ENCODE results near the gene CHCHD3.

DNA sequence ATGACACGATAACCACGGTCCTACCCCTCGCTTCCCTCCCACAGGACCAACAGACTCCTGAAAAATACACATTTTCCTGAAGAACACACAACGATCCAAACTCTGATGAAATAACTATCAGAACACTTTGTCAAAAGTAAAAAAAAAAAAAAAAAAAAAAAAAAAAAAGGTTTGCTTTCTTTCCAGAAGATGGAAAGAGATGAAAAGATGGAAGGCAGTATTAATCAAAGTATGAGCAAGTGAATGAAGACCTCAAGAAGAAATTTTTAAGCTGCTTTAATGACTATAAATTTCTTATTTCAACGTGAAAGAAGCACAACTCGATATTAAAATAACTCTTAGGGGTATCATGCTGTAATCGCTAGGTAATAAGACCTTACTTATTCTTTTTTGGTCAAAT, 202.3 kb downstream of the CHCHD3 start:
- TF ChIP-seq, protein P1, sequence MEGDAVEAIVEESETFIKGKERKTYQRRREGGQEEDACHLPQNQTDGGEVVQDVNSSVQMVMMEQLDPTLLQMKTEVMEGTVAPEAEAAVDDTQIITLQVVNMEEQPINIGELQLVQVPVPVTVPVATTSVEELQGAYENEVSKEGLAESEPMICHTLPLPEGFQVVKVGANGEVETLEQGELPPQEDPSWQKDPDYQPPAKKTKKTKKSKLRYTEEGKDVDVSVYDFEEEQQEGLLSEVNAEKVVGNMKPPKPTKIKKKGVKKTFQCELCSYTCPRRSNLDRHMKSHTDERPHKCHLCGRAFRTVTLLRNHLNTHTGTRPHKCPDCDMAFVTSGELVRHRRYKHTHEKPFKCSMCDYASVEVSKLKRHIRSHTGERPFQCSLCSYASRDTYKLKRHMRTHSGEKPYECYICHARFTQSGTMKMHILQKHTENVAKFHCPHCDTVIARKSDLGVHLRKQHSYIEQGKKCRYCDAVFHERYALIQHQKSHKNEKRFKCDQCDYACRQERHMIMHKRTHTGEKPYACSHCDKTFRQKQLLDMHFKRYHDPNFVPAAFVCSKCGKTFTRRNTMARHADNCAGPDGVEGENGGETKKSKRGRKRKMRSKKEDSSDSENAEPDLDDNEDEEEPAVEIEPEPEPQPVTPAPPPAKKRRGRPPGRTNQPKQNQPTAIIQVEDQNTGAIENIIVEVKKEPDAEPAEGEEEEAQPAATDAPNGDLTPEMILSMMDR (IDR thresholded peaks at IDR 0.05): no peak
- TF ChIP-seq POLR2A (IDR thresholded peaks at IDR 0.05): no peak

Data from lower leg skin (tissue), 3 donors.